Measurements from ENCODE around the gene ATP11C.
"Not testable (repeated sequence)": the region's sequence is repeated elsewhere in the genome, so short reads cannot be mapped to it uniquely, and the experiment has no call there.

ATP11C gene

GRCh38 chrX:139850968-139851367 is 81.9 kb downstream of the ATP11C start:
- DNase-seq: no peak

- DNase-seq: no peak
These were observed 88.0 kb downstream of the ATP11C start for GRCh38 chrX:139844884-139845283.

GRCh38 chrX:139844163-139844562 is 88.7 kb downstream of the ATP11C start:
- DNase-seq: no peak

- DNase-seq: no peak
These were observed 90.3 kb downstream of the ATP11C start for GRCh38 chrX:139842326-139843185.

GRCh38 chrX:139836335-139836734 is 96.5 kb downstream of the ATP11C start:
- DNase-seq: not testable (repeated sequence)

GRCh38 chrX:139834879-139835278 is 98.0 kb downstream of the ATP11C start:
- no peak for DNase-seq

GRCh38 chrX:139832718-139833309 is 100.0 kb downstream of the ATP11C start:
- no peak for DNase-seq

GRCh38 chrX:139831675-139832456 is 101.0 kb downstream of the ATP11C start:
- peak; percentile 5 to 6 for DNase-seq

- DNase-seq: no peak
These were observed 101.8 kb downstream of the ATP11C start for GRCh38 chrX:139831017-139831416.

GRCh38 chrX:139828830-139829229 is 104.0 kb downstream of the ATP11C start:
- DNase-seq: no peak

GRCh38 chrX:139828033-139828432 is 104.8 kb downstream of the ATP11C start:
- DNase-seq: no peak

- DNase-seq: no peak
These were observed 106.5 kb downstream of the ATP11C start for GRCh38 chrX:139826065-139827044.

- DNase-seq: no peak
These were observed 107.2 kb downstream of the ATP11C start for GRCh38 chrX:139825618-139826017.

- no peak for DNase-seq
These were observed 109.0 kb downstream of the ATP11C start for GRCh38 chrX:139823806-139824205.

- DNase-seq: no peak
These were observed 112.4 kb downstream of the ATP11C start for GRCh38 chrX:139820358-139820984.

GRCh38 chrX:139816204-139816603 is 116.6 kb downstream of the ATP11C start:
- no peak for DNase-seq

GRCh38 chrX:139815771-139816170 is 117.1 kb downstream of the ATP11C start:
- no peak for DNase-seq

GRCh38 chrX:139811942-139812629 is 120.8 kb downstream of the ATP11C start:
- no peak for DNase-seq

GRCh38 chrX:139804482-139804881 is 128.4 kb downstream of the ATP11C start:
- DNase-seq: no peak

- DNase-seq: no peak
These were observed 129.6 kb downstream of the ATP11C start for GRCh38 chrX:139803224-139803623.

GRCh38 chrX:139802048-139802447 is 130.8 kb downstream of the ATP11C start:
- DNase-seq: no peak
